Smooth muscle cell (in vitro differentiated cells): ENCODE data around the gene PMEPA1. TPM values are rescaled to one million over a fixed set of nuclear protein-coding genes. Genes with fewer than 3 reads are reported as not detected.

Source experiments
- DNase-seq: peaks from one replicate; lab custom pipeline; 2025; ENCODE audit not compliant: unreplicated experiment; lab: John Stamatoyannopoulos, UW
- H2AFZ ChIP-seq: fragments of 200-600 bp; sonication (generic); 2 replicates; pipeline ENCODE4 v1.6.0; 2016; ENCODE audit warnings: antibody characterized with exemption, low read depth, mild to moderate bottlenecking
- H3F3A ChIP-seq: fragments of 200-600 bp; sonication (generic); 2 replicates; pipeline ENCODE4 v1.6.0; 2017; ENCODE audit warnings: antibody characterized with exemption, low read depth
- H3K27ac ChIP-seq: fragments of 200-600 bp; sonication (generic); 2 replicates; pipeline ENCODE4 v1.5.1; 2016; ENCODE audit warnings: low read depth, mild to moderate bottlenecking
- H3K27me3 ChIP-seq: fragments of 200-600 bp; sonication (generic); 2 replicates; pipeline ENCODE4 v1.6.1; 2016; ENCODE audit warnings: low read depth, mild to moderate bottlenecking
- H3K36me3 ChIP-seq: fragments of 200-600 bp; sonication (generic); 2 replicates; pipeline ENCODE4 v1.5.1; 2016; ENCODE audit warnings: low read depth
- H3K4me1 ChIP-seq: fragments of 200-600 bp; sonication (generic); 2 replicates; pipeline ENCODE4 v1.5.1; 2016; ENCODE audit warnings: low read depth
- H3K4me2 ChIP-seq: fragments of 200-600 bp; sonication (generic); 2 replicates; pipeline ENCODE4 v1.6.0; 2016; ENCODE audit warnings: mild to moderate bottlenecking
- H3K4me3 ChIP-seq: fragments of 200-600 bp; sonication (generic); 2 replicates; pipeline ENCODE4 v1.5.1; 2016; ENCODE audit warnings: mild to moderate bottlenecking
- H3K79me2 ChIP-seq: fragments of 200-600 bp; sonication (generic); 2 replicates; pipeline ENCODE4 v1.6.0; 2016; ENCODE audit warnings: low read depth, mild to moderate bottlenecking
- H3K9ac ChIP-seq: fragments of 200-600 bp; sonication (generic); 2 replicates; pipeline ENCODE4 v1.6.0; 2016; ENCODE audit warnings: low read depth
- H3K9me3 ChIP-seq: fragments of 200-600 bp; sonication (generic); replicated peaks from 2 replicates; pipeline ENCODE4 v1.5.1; 2016; ENCODE audit warnings: low read depth
- H4K20me1 ChIP-seq: fragments of 200-600 bp; sonication (generic); 2 replicates; pipeline ENCODE4 v1.6.0; 2016; ENCODE audit warnings: low read depth
- CTCF ChIP-seq: fragments of 200-600 bp; sonication (generic); IDR thresholded peaks from 2 replicates; pipeline ENCODE4 v1.5.1; 2017; ENCODE audit warnings: borderline replicate concordance, mild to moderate bottlenecking, antibody characterized with exemption; ENCODE audit not compliant: insufficient read depth, poor library complexity, severe bottlenecking
- WGBS: methylation state at CpG from one replicate; pipeline ENCODE4 v1.1.7; 2016; ENCODE audit warnings: low lambda C conversion rate; 5-methylcytosine and 5-hydroxymethylcytosine counted together
- polyA plus RNA-seq: library from polyadenylated mRNA; unstranded; fragments of >200 nt; fragmentation: Nextera tagmentation; extraction: Ambion mirVana; gene quantifications from 2 replicates; pipeline ENCODE4 v1.2.1, GENCODE V29; 2016
- total RNA-seq: library from RNA; depleted of rRNA; stranded (reverse); fragments of >200 nt; gene quantifications from 2 replicates; pipeline ENCODE4 v1.2.3, GENCODE V29; 2014

The PMEPA1 gene
- total and polyA plus RNA-seq, 2 experiments from 2014 or later: 37.2 to 81.9 TPM

GRCh38 chr20:57716202-57716601 is 6.4 kb upstream of the PMEPA1 start:
- no peak for DNase-seq
- H3K4me2 ChIP-seq: peak overlapping the region; percentile 29
- H3K27me3 ChIP-seq: no peaks in the 10 kb centered on the region
- peaks cover 17% of the 10 kb centered on the region for H3K4me1 ChIP-seq
- H3K4me3 ChIP-seq: no peak overlapping the region
- no peaks in the 10 kb centered on the region for H4K20me1 ChIP-seq
- no peak overlapping the region for H3K9ac ChIP-seq
- TF ChIP-seq CTCF: no peak
- H3K36me3 ChIP-seq: no peaks in the 10 kb centered on the region
- peaks cover 4% of the 10 kb centered on the region for H3F3A ChIP-seq
- H3K9me3 ChIP-seq: no peaks in the 10 kb centered on the region
- H3K27ac ChIP-seq: peak overlapping the region; percentile 85
- 24% methylated on average over 3 of the region's 3 CpGs for WGBS
- H3K79me2 ChIP-seq: peaks cover 14% of the 10 kb centered on the region
- no peak overlapping the region for H2AFZ ChIP-seq

GRCh38 chr20:57715268-57715904 is 5.6 kb upstream of the PMEPA1 start:
- Histone ChIP-seq H4K20me1 (no peaks in the 10 kb centered on the region), H3K9me3 (no peaks in the 10 kb centered on the region), H3K27ac (peak overlapping the region; percentile 85), H3K36me3 (no peaks in the 10 kb centered on the region), H3K79me2 (peaks cover 23% of the 10 kb centered on the region), H3F3A (peaks cover 4% of the 10 kb centered on the region), H3K27me3 (no peaks in the 10 kb centered on the region), H3K4me3 (no peak overlapping the region), H3K4me2 (no peak overlapping the region), H3K4me1 (peaks cover 24% of the 10 kb centered on the region), H3K9ac (no peak overlapping the region), H2AFZ (no peak overlapping the region)
- DNase-seq: no peak
- WGBS: 96% methylated on average over 15 of the region's 15 CpGs
- no peak for TF ChIP-seq CTCF

- no peaks in the 10 kb centered on the region for H3K27me3 ChIP-seq
- H2AFZ ChIP-seq: no peak overlapping the region
- no peak for TF ChIP-seq CTCF
- H3K4me3 ChIP-seq: no peak overlapping the region
- no peak overlapping the region for H3K27ac ChIP-seq
- H3K9me3 ChIP-seq: no peaks in the 10 kb centered on the region
- DNase-seq: no peak
- peaks cover 24% of the 10 kb centered on the region for H3K4me1 ChIP-seq
- peaks cover 4% of the 10 kb centered on the region for H3F3A ChIP-seq
- no peak overlapping the region for H3K4me2 ChIP-seq
- H4K20me1 ChIP-seq: no peaks in the 10 kb centered on the region
- 90% methylated on average over 23 of the region's 23 CpGs for WGBS
- H3K36me3 ChIP-seq: no peaks in the 10 kb centered on the region
- H3K9ac ChIP-seq: no peak overlapping the region
- peaks cover 26% of the 10 kb centered on the region for H3K79me2 ChIP-seq
Measured at GRCh38 chr20:57714409-57715267, 4.8 kb upstream of the PMEPA1 start.
